Measurements from ENCODE around the gene SYVN1.

Gene SYVN1

GRCh38 chr11:65134952-65135632 is 773 bp upstream of the SYVN1 start:
- Histone ChIP-seq H3K9me3 (ENCODE audit: severe bottlenecking) (no peaks in the 10 kb centered on the region), H3K4me3 (ENCODE audit: low read depth, low read length) (peak overlapping the region; percentile 65), H3K27me3 (ENCODE audit: insufficient read depth, low read depth, severe bottlenecking) (no peaks in the 10 kb centered on the region), H3K27ac (peak overlapping the region; percentile 100), H3K36me3 (peaks cover 28% of the 10 kb centered on the region)
- no peak for TF ChIP-seq CTCF (IDR thresholded peaks at IDR 0.05; ENCODE audit: low read depth, low read length)
- peak; percentile 96 for DNase-seq

GRCh38 chr11:65133724-65134123 is 595 bp downstream of the SYVN1 start:
- no peak for TF ChIP-seq CTCF (IDR thresholded peaks at IDR 0.05; ENCODE audit: low read depth, low read length)
- H3K36me3 ChIP-seq, result peaks cover 42% of the 10 kb centered on the region
- peak overlapping the region; percentile 65 for H3K4me3 ChIP-seq (ENCODE audit: low read depth, low read length)
- H3K27me3 ChIP-seq (ENCODE audit: insufficient read depth, low read depth, severe bottlenecking), result no peaks in the 10 kb centered on the region
- no peaks in the 10 kb centered on the region for H3K9me3 ChIP-seq (ENCODE audit: severe bottlenecking)
- peak overlapping the region; percentile 100 for H3K27ac ChIP-seq
- no peak for DNase-seq

- Histone ChIP-seq H3K9me3 (ENCODE audit: severe bottlenecking) (no peaks in the 10 kb centered on the region), H3K4me3 (ENCODE audit: low read depth, low read length) (peak overlapping the region; percentile 65), H3K27ac (no peak overlapping the region; the same call in 1 of the 2 replicates), H3K36me3 (peaks cover 47% of the 10 kb centered on the region), H3K27me3 (ENCODE audit: insufficient read depth, low read depth, severe bottlenecking) (no peaks in the 10 kb centered on the region)
- peak; percentile 62 for DNase-seq
- no peak for TF ChIP-seq CTCF (IDR thresholded peaks at IDR 0.05; ENCODE audit: low read depth, low read length)
Observed at GRCh38 chr11:65132988-65133700, 1.2 kb downstream of the SYVN1 start.

GRCh38 chr11:65132238-65132987 is 1.9 kb downstream of the SYVN1 start:
- Histone ChIP-seq H3K4me3 (ENCODE audit: low read depth, low read length) (no peak overlapping the region), H3K27me3 (ENCODE audit: insufficient read depth, low read depth, severe bottlenecking) (no peaks in the 10 kb centered on the region), H3K36me3 (peaks cover 53% of the 10 kb centered on the region), H3K9me3 (ENCODE audit: severe bottlenecking) (no peaks in the 10 kb centered on the region), H3K27ac (no peak overlapping the region)
- no peak for DNase-seq
- no peak for TF ChIP-seq CTCF (IDR thresholded peaks at IDR 0.05; ENCODE audit: low read depth, low read length)

GRCh38 chr11:65131895-65132237 is 2.5 kb downstream of the SYVN1 start:
- Histone ChIP-seq H3K36me3 (peaks cover 59% of the 10 kb centered on the region), H3K27me3 (ENCODE audit: insufficient read depth, low read depth, severe bottlenecking) (no peaks in the 10 kb centered on the region), H3K27ac (no peak overlapping the region), H3K4me3 (ENCODE audit: low read depth, low read length) (no peak overlapping the region), H3K9me3 (ENCODE audit: severe bottlenecking) (no peaks in the 10 kb centered on the region)
- no peak for TF ChIP-seq CTCF (IDR thresholded peaks at IDR 0.05; ENCODE audit: low read depth, low read length)
- DNase-seq, result no peak
